ENCODE results near the gene MAGEA2B.
"Not testable (repeated sequence)": the region's sequence is repeated elsewhere in the genome, so short reads cannot be mapped to it uniquely, and the experiment has no call there.

The MAGEA2B gene

GRCh38 chrX:152713815-152714787 lies at the start of gene MAGEA2B:
TSS of gene MAGEA2B (plus strand) at chrX:152714628. CDS start at chrX:152717107, 2,479 bp downstream.
- not testable (repeated sequence) for DNase-seq

GRCh38 chrX:152674135-152674534 lies 40.3 kb upstream of the MAGEA2B start:
- no peak for DNase-seq

GRCh38 chrX:152674652-152675051 lies 39.8 kb upstream of the MAGEA2B start:
- DNase-seq: not testable (repeated sequence)

GRCh38 chrX:152681012-152681411 lies 33.4 kb upstream of the MAGEA2B start:
- not testable (repeated sequence) for DNase-seq

- not testable (repeated sequence) for DNase-seq
These were observed 16.2 kb upstream of the MAGEA2B start, which contains the start of gene MAGEA3 for GRCh38 chrX:152697952-152698931. TSS of gene MAGEA3 (plus strand) at chrX:152698794. CDS start at chrX:152700833, 2,039 bp downstream.

GRCh38 chrX:152700390-152700789 lies 14.0 kb upstream of the MAGEA2B start:
- not testable (repeated sequence) for DNase-seq

- not testable (repeated sequence) for DNase-seq
These were observed 7.9 kb upstream of the MAGEA2B start for GRCh38 chrX:152706500-152706899.

GRCh38 chrX:152709173-152709572 lies 5.3 kb upstream of the MAGEA2B start, which contains the start of gene CSAG2:
TSS of gene CSAG2 (minus strand) at chrX:152709273. CDS start at chrX:152709112, 161 bp downstream.
- DNase-seq: not testable (repeated sequence)

GRCh38 chrX:152713195-152713594 lies 1.2 kb upstream of the MAGEA2B start:
- DNase-seq: not testable (repeated sequence)

GRCh38 chrX:152725409-152725808 lies 11.0 kb downstream of the MAGEA2B start:
- DNase-seq: no peak

- DNase-seq: no peak
These were observed 19.0 kb downstream of the MAGEA2B start, which contains the start of the genes CSAG1 and MAGEA12 for GRCh38 chrX:152733261-152733975. TSS of gene CSAG1 (minus strand) at chrX:152733721. CDS start at chrX:152732460, 1,261 bp downstream. TSS of gene MAGEA12 (plus strand) at chrX:152733757. CDS start at chrX:152736162, 2,405 bp downstream.

GRCh38 chrX:152734143-152734858 lies 19.9 kb downstream of the MAGEA2B start:
- not testable (repeated sequence) for DNase-seq

- DNase-seq: no peak
These were observed 20.7 kb downstream of the MAGEA2B start for GRCh38 chrX:152735101-152735500.

GRCh38 chrX:152735860-152736511 lies 21.6 kb downstream of the MAGEA2B start:
- no peak for DNase-seq

GRCh38 chrX:152736528-152736927 lies 22.1 kb downstream of the MAGEA2B start:
- DNase-seq: not testable (repeated sequence)

- no peak for DNase-seq
These were observed 24.1 kb downstream of the MAGEA2B start for GRCh38 chrX:152738560-152738959.

- not testable (repeated sequence) for DNase-seq
These were observed 39.5 kb downstream of the MAGEA2B start, which contains the start of gene MAGEA2 for GRCh38 chrX:152753686-152754650. TSS of gene MAGEA2 (minus strand) at chrX:152753842. CDS start at chrX:152751363, 2,479 bp downstream.

GRCh38 chrX:152754871-152755270 lies 40.4 kb downstream of the MAGEA2B start:
- DNase-seq: not testable (repeated sequence)

GRCh38 chrX:152758918-152759317 lies 44.5 kb downstream of the MAGEA2B start, which contains the start of gene CSAG3:
TSS of gene CSAG3 (plus strand) at chrX:152759218.
- DNase-seq: not testable (repeated sequence)
